Tibial artery (tissue), 4 donors: ENCODE data around the gene SFMBT1.

Experiments used
- DNase-seq, 2 donors: peaks; one replicate each; pipeline ENCODE4 v3.0.0-alpha.2; 2019
- H3K27ac ChIP-seq, 2 donors: fragments of 200-600 bp; sonication (generic) in 1 of 2; 1 replicate in 1 of 2; 2 replicates in 1 of 2; pipeline ENCODE4 v1.5.1; 2018 to 2019; ENCODE audit warnings: mild to moderate bottlenecking in 1 of 2
- H3K27me3 ChIP-seq, 2 donors: fragments of 200-600 bp; sonication (generic) in 1 of 2; one replicate each; pipeline versions ENCODE4 v1.5.1 to v1.6.0; 2016 to 2019
- H3K36me3 ChIP-seq, 3 donors: fragments of 200-600 bp; sonication (generic) in 2 of 3; one replicate each; pipeline ENCODE4 v1.5.1; 2016 to 2019; ENCODE audit warnings: mild to moderate bottlenecking in 2 of 3
- H3K4me1 ChIP-seq, 4 donors: fragments of 200-600 bp; sonication (generic) in 2 of 4; 1 replicate in 3 of 4; 2 replicates in 1 of 4; pipeline ENCODE4 v1.5.1; 2016 to 2019
- H3K4me3 ChIP-seq, 2 donors: fragments of 200-600 bp; sonication (generic) in 1 of 2; 1 replicate in 1 of 2; 2 replicates in 1 of 2; pipeline ENCODE4 v1.5.1; 2018 to 2019; ENCODE audit warnings: mild to moderate bottlenecking in 2 of 2
- H3K9me3 ChIP-seq, 3 donors: fragments of 200-600 bp; sonication (generic) in 1 of 3; one replicate each; pipeline ENCODE4 v1.5.1; 2016 to 2019
- intact Hi-C: fragments of 100-400 bp; cut with DNase I; formaldehyde crosslinking; loops from one replicate; pipeline ENCODE4 v1.15.0; 2023; ENCODE audit warnings: low total_unique reads
- TF ChIP-seq, protein P1 (sequence below), 2 experiments: fragments of 200-600 bp in 1 of 2; fragments of 450-650 bp in 1 of 2; IDR thresholded peaks; one replicate each; pipeline ENCODE4 v1.5.1; 2017 to 2019; ENCODE audit warnings: antibody characterized with exemption in 2 of 2, mild to moderate bottlenecking in 1 of 2, moderate library complexity in 1 of 2

The SFMBT1 gene

DNA sequence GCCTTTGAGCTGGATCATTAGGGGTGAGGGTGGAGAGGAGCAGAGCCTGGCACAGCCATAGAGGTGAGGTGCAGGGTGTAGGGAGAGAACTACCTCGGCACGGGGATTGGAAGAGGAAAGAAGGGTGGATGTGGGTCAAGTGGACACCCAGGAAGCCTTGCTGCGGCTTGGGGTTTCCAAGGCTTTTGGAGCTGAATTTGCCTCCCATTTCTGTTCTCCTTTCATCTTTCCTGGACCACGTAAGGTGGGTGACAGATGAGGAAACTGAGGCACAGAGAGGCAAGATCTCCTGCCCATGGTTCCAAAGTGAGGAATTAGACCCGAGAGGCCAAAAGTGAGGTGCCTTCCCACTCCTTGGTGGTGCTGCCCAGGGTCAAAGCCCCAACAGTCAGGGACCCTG, 35.4 kb upstream of the SFMBT1 start:
- intact Hi-C loops, result no loop called here
- Histone ChIP-seq H3K4me1 (peaks cover 0 to 8% (median 2%) of the 10 kb centered on the region in 4 donors), H3K9me3 (no peaks in the 10 kb centered on the region), H3K36me3 (peaks cover 0 to 28% (median 17%) of the 10 kb centered on the region in 3 donors), H3K4me3 (no peak overlapping the region), H3K27me3 (no peaks in the 10 kb centered on the region), H3K27ac (no peak overlapping the region)
- TF ChIP-seq, protein P1, sequence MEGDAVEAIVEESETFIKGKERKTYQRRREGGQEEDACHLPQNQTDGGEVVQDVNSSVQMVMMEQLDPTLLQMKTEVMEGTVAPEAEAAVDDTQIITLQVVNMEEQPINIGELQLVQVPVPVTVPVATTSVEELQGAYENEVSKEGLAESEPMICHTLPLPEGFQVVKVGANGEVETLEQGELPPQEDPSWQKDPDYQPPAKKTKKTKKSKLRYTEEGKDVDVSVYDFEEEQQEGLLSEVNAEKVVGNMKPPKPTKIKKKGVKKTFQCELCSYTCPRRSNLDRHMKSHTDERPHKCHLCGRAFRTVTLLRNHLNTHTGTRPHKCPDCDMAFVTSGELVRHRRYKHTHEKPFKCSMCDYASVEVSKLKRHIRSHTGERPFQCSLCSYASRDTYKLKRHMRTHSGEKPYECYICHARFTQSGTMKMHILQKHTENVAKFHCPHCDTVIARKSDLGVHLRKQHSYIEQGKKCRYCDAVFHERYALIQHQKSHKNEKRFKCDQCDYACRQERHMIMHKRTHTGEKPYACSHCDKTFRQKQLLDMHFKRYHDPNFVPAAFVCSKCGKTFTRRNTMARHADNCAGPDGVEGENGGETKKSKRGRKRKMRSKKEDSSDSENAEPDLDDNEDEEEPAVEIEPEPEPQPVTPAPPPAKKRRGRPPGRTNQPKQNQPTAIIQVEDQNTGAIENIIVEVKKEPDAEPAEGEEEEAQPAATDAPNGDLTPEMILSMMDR (IDR thresholded peaks at IDR 0.05), result no peak
- DNase-seq, result peak in 1 of 2 donors; percentile 20

DNA sequence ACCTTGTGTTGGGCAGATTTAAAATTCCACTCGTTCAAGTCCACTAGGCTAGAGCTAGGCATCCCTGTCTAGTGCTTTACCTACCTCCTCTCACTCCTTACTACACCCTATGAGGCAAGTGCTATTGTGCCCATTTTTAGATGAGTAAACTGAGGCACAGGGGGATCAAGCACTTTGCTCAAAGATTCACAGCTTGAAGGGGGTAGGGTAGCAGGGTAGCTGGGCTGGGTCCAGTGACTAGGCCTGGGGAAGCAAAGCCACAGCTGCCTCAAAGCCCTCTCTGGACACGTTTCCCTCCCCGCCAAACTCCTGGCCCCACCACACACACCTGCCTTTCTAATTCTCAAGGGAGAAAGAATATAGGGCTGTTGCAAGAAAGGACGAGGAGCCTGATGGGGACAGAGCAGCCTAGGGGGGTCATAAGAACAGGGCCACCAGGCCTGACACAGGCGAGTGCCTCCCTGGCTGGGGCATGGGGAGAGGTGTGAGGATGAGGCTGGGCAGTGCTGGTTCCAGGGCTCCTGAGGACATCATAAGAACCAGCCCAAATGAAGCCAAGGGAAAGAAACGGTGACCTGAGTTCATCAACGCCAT, 34.8 kb upstream of the SFMBT1 start:
- Histone ChIP-seq H3K4me3 (no peak overlapping the region), H3K27ac (no peak overlapping the region), H3K36me3 (peaks cover 0 to 28% (median 16%) of the 10 kb centered on the region in 3 donors), H3K27me3 (no peaks in the 10 kb centered on the region), H3K4me1 (peaks cover 0 to 8% (median 2%) of the 10 kb centered on the region in 4 donors), H3K9me3 (no peaks in the 10 kb centered on the region)
- peak in 1 of 2 donors; percentile 48 for DNase-seq
- TF ChIP-seq, protein P1 (IDR thresholded peaks at IDR 0.05), result no peak
- intact Hi-C loops, result no loop called here

DNA sequence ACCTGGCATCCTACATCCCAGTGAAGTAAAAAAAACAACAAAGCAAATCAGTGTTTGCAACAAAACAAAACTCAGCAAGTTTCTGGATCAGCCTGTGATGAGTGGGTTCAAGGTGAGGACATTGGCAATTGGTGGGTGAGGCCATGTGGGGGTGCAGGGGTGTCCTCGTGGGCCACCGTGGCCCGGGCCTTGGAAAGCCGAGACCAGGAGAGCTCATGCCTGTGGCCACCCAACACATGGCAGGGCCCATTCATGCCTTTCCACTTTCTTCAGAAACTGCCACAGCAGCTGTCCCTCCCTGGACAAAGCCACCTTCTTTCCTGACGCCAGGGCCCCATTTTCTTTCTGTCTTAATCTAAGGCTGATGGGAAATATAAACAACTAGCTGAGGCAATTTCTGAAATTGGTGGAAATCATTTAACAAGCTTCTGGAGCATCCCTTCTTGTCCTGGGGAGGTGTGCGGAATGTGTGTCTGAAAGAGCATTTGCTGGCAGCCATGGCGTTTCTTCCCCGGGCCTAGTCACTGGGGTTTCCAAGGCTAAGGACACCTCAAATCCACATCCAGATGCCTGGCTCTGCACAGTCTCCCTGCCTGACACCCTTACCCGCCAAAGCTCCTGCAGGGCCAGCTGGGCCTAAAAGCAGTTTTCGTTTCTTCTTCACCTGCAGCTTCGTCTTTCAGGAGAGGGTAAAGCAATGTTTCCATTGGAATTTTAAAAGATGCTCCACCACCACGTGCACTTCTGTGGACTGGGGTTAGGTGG, 34.1 kb upstream of the SFMBT1 start:
- TF ChIP-seq, protein P1 (IDR thresholded peaks at IDR 0.05), result no peak
- Histone ChIP-seq H3K27ac (no peak overlapping the region), H3K36me3 (peaks cover 0 to 21% (median 8%) of the 10 kb centered on the region in 3 donors), H3K27me3 (no peaks in the 10 kb centered on the region), H3K9me3 (no peaks in the 10 kb centered on the region), H3K4me3 (no peak overlapping the region), H3K4me1 (peaks cover 0 to 8% (median 2%) of the 10 kb centered on the region in 4 donors)
- intact Hi-C loops, result loop anchor here (10.0 kb wide), 1 partner anchor 225 kb away; no protein-coding TSS in a partner anchor
- peak in 1 of 2 donors; percentile 33 for DNase-seq

DNA sequence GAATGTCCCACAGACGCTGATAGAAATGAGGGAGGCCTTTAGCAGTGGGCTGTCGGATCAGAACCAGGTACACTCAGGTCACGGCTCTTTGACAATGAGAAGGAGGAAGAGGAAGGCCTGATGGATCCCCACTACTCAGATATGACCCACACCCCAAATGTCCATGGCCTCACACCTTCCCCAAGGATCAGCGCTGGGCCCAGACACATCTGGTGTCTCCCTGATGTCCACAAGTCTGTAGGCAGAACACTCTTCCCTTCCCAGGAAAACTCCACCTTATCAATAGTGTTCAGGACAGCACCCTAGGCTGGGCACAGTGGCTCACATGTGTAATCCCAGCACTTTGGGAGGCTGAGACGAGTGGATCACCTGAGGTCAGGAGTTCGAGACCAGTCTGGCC, 33.3 kb upstream of the SFMBT1 start:
- Histone ChIP-seq H3K4me3 (no peak overlapping the region), H3K4me1 (peaks cover 0 to 8% (median 2%) of the 10 kb centered on the region in 4 donors), H3K36me3 (peaks cover 0 to 17% (median 8%) of the 10 kb centered on the region in 3 donors), H3K27ac (no peak overlapping the region), H3K27me3 (no peaks in the 10 kb centered on the region), H3K9me3 (no peaks in the 10 kb centered on the region)
- TF ChIP-seq, protein P1 (IDR thresholded peaks at IDR 0.05), result no peak
- DNase-seq, result peak in 1 of 2 donors; percentile 23
- intact Hi-C loops, result loop anchor here (10.0 kb wide), 1 partner anchor 224 kb away; no protein-coding TSS in a partner anchor

DNA sequence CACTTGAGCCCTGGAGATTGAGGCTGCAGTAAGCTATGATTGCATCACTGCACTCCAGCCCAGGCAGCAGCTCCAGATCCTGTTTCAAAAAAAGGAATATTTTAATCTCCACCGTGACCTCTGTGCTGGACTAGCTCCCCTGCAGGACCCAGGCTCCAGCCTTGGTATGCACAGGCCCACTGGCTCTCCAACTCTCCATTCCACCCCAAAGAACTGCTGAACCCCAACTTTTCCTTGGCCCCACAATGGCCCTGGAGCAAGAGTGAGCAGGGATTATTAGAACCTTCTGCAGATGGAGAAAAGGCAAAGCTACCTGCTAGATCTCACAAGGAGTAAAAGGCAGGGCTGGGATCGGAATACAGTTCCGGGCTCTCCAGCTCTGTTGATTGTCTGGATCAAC, 32.8 kb upstream of the SFMBT1 start:
- Histone ChIP-seq H3K4me1 (peaks cover 0 to 6% (median 3%) of the 10 kb centered on the region in 4 donors), H3K27me3 (no peaks in the 10 kb centered on the region), H3K36me3 (peaks cover 0 to 17% (median 8%) of the 10 kb centered on the region in 3 donors), H3K4me3 (no peak overlapping the region), H3K9me3 (no peaks in the 10 kb centered on the region), H3K27ac (no peak overlapping the region)
- TF ChIP-seq, protein P1 (IDR thresholded peaks at IDR 0.05), result no peak
- DNase-seq, result peak in 1 of 2 donors; percentile 55
- intact Hi-C loops, result loop anchor here (10.0 kb wide), 1 partner anchor 224 kb away; no protein-coding TSS in a partner anchor
